T47D (cell line): ENCODE measurements around the gene CNNM2.
"Not testable (repeated sequence)": the region's sequence is repeated elsewhere in the genome, so short reads cannot be mapped to it uniquely, and the experiment has no call there.

Experiments
- DNase-seq, 2 experiments: peaks; one replicate each; pipeline versions ENCODE4 v3.0.0 to v3.0.0-alpha.2; 2011 to 2012; ENCODE audit warnings: low read depth in 1 of 2, low spot score in 1 of 2
- JUND ChIP-seq: IDR thresholded peaks from 2 replicates; pipeline ENCODE4 v1.6.1; 2012; ENCODE audit warnings: low read depth
- in situ Hi-C: cut with HindIII; loops from 2 replicates; pipeline ENCODE4 v1.10.0; 2016; ENCODE audit warnings: low sequenced_read_pairs, low pct_unique_long_range_greater_than_20kb

CNNM2 gene

DNA sequence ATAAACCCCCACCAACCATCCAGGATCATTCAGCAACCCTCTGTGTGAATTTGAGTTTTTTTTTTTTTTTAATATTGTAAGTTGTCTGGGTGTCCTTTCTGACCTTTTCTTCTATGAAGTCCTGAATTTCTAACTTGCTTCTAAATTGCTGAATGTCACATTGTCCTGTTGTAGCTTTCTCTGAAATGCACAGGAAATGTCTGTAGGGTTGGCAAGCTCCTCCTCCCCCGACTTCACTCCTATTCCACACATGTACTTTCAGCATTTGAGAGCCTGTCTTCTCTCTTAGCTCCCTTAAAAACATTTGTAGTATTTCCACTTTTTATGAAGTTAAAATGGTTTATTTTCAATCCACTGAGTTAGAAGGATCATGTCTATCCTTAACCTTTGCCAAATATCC, 3.3 kb upstream of the CNNM2 start:
- in situ Hi-C loops, result no loop called here
- DNase-seq, result no peak
- no peak for TF ChIP-seq JUND

DNA sequence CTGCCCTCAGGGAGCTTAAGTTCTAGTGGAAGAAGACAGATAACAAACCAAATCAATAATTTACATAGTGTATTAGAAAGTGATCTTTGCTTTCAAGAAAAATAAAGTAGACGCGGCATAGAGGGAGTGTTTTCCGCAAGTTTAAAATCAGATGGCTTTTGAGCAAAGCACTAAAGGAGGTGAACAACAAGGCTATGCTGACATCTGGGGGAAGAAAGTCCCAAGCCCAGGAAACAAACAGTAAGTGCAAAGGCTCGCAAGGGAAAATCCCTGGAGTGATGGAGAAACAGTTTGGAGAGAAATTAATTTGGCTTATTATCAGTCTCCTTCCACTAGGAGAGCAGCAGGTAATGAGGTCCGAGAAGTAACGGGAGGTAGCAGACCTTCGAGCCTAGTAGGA, 1.9 kb upstream of the CNNM2 start:
- in situ Hi-C loops, result no loop called here
- no peak for TF ChIP-seq JUND
- DNase-seq, result peak in 1 of 2 experiments; percentile 37

DNA sequence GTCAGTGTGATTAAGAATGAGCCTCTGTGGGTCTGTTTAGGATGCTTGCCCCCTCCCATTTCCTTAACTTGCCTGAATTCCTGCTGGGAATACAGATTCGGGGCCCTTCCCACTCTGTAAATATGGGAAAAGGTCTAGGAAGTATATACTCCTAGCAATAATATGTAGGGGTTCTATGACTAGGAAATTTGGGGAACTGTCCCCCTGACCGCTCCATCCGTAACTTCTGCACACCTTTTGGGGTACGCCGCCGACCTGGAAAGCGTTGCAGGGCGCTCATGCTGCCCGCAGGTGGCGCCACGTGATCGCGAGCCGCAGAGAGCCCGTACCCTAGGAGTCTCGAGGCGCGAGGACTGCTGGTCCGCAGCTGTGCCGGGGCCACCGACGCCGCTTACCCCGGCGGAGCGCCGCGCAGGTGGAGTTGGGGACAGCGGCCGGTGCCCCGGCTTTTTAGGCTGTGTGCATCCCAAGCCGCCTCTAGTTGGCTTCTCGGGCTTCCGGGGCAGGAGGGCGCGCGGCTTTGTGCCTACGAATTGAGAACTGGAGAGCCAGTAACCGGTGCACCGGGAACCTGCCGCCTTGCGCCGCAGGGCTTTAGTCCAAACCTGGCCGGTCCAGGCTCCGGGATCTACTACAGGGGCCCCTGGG, 656 bp upstream of the CNNM2 start:
- DNase-seq, result peak; percentile 64 to 90
- in situ Hi-C loops, result no loop called here
- no peak for TF ChIP-seq JUND

DNA sequence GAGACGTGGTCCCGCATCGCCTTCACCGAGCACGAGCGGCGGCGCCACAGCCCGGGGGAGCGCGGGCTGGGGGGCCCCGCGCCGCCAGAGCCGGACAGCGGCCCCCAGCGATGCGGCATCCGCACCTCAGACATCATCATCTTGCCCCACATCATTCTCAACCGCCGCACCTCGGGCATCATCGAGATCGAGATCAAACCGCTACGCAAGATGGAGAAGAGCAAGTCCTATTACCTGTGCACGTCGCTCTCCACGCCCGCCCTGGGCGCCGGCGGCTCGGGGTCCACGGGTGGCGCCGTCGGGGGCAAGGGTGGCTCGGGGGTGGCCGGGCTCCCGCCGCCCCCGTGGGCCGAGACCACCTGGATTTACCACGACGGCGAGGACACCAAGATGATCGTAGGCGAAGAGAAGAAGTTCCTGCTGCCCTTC, 737 bp downstream of the CNNM2 start:
- DNase-seq, result peak in 1 of 2 experiments; percentile 29
- TF ChIP-seq JUND, result no peak
- in situ Hi-C loops, result no loop called here

DNA sequence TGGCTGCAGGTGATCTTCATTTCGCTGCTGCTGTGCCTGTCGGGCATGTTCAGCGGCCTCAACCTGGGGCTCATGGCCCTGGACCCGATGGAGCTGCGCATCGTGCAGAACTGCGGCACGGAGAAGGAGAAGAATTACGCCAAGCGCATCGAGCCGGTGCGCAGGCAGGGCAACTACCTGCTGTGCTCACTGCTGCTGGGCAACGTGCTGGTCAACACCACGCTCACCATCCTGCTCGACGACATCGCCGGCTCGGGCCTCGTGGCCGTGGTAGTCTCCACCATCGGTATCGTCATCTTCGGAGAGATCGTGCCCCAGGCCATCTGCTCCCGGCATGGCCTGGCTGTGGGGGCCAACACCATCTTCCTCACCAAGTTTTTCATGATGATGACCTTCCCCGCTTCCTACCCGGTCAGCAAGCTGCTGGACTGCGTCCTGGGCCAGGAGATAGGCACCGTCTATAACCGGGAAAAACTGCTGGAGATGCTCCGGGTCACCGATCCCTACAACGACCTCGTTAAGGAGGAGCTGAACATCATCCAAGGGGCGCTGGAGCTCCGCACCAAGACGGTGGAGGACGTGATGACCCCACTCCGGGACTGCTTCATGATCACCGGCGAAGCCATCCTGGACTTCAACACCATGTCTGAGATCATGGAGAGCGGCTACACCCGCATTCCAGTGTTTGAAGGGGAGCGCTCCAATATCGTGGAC, 1.3 kb downstream of the CNNM2 start:
- peak in 1 of 2 experiments; percentile 18 for DNase-seq
- in situ Hi-C loops, result no loop called here
- TF ChIP-seq JUND, result no peak

DNA sequence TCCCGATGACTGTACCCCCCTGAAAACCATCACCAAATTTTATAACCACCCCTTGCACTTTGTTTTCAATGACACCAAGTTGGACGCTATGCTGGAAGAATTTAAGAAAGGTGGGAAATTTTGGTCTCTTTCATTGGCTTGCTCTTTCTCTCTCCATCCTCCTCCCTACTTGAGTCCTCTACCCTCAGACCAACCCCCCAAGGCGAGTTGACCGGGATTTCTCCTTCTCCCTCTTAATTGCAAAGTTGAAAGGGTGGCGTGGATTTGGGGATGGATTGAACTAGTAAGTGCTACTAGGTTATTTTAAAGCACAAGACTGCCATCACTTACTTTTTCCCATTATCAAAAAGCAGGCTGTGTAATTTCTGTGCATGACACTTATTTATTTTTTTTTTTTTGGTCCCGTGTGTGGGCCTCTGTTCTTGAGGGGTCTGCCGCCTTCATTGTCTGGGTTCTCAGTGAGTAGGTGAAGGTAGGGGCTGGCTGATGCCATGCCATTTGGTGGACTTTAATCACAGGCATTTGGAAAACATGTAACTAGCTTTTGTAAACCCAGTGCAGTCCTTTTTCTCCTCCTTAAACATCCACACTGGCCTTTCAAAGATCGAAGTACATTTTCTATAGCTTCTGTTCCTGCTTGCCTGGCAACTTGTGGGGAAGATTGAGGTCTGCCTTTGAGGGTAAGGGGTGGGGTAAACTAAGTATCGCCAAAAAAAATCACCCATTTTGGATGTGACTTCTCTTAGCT, 2.1 kb downstream of the CNNM2 start:
- DNase-seq, result no peak
- in situ Hi-C loops, result no loop called here
- TF ChIP-seq JUND, result no peak

DNA sequence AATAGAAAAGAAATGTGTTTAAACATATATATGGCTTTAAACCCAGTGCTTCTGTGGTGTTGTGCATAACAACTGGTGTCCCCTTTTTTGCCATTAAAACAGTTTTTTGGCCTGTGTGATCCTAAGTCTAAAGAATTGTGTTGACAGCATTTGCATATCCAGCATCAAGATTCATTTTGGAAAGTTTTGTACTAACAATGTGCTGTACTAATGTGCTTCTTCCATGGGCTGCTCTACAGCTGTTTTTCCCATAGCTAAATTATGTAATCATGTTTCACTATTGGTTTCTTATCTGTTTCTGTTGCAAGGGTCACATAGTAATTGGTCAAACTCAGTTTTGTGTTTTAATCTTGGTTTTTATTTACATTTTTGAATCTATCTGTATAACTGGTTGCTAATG, 5.5 kb downstream of the CNNM2 start:
- in situ Hi-C loops, result no loop called here
- TF ChIP-seq JUND, result no peak
- no peak for DNase-seq

DNA sequence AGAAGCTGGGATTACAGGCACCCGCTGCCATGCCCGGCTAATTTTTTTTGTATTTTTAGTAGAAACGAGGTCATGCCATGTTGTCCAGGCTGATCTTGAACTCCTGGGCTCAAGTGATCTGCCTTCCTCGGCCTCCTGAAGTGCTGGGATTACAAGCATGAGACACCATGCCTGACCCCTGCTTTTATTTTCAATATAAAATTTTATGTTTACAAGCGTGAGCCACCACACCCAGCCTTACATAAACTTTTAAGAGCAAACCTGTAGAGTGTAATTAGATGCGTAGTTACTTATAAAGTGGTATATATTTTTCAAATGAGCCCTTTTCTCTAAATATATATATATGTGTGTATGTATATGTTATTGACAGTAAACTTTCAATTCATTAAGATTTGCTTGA, 8.7 kb downstream of the CNNM2 start:
- DNase-seq, result no peak
- in situ Hi-C loops, result no loop called here
- no peak for TF ChIP-seq JUND

DNA sequence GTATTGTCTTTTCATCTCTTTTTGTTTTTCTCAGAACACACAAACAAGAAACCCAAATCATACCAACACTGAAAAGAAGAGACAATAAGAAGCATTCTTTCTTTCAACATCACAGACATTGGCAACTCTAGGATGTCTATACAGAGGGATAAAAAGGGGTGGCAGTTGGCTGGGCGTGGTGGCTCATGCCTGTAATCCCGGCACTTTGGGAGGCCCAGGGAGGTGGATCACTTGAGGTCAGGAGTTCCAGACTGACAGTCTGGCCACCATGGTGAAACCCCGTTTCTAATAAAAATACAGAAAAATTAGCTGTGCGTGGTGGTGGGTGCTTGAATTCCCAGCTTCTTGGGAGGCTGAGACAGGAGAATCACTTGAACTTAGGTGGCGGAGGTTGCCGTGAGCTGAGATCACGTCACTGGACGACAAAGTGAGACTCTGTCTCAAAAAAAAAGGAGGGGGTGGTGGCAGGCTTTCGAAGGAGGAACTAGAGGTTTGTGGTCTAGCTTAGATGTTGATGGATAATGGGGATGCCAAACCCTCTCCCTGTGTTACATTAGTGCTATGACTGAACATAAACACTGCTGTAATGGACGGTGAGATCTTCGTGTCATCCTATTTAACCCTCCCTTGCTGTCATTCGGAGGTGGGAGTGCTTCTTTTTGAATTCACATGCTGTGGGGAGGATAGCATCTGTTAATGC, 9.4 kb downstream of the CNNM2 start:
- no peak for TF ChIP-seq JUND
- DNase-seq, result no peak
- in situ Hi-C loops, result no loop called here

DNA sequence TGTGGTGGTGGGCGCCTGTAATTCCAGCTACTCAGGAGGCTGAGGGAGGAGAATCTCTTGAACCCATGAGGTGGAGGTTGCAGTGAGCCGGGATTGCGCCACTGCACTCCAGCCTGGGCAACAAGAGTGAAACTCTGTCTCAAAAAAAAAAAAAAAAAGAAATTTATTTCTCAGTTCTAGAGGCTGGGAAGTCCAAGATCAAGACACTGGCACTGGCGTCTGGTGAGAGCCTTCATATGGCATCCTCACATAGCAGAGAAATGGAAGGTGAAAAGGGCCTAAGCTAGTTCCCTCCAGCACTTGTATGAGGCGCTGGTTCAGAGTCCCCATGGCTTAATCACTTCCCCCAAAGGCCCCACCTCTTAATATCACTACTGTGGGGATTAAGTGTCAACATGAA, 10.3 kb downstream of the CNNM2 start:
- in situ Hi-C loops, DNase-seq: not testable (repeated sequence)

DNA sequence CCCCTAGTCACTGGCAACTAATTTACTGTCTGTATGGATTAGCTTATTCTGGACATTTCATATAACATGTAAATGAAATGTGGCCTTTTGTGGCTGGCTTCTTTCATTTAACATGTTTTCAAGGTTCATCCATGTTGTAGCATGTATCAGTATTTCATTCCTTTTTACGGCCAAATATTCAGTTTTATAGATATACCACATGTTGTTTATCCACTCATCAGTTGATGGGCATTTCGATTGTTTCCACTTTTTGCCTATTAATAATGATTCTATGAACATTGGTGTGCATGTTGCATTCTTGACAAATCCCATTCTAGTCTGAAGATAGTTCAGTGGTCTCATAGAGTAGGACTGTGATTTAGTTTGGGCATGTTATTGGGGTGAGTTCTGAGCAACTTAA, 12.6 kb downstream of the CNNM2 start:
- in situ Hi-C loops, result no loop called here
- DNase-seq, result no peak
- TF ChIP-seq JUND, result no peak

DNA sequence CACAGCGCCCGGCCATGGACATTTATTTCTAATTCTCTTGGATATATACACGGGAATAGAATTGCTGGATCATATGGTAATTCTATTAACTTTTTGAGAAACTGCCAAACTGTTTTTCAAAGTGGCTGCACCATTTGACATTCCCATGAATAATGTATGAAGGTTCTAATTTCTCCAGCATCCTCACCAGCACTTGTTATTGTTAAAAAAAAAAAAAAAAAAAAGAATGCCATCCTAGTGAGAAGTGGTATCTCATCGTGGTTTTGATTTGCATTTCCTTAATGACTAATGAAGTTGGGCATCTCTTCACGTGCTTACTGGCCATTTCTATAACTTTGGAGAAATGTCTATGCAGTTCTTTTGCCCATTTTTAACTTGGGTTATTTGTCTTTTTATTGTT, 13.5 kb downstream of the CNNM2 start:
- in situ Hi-C loops, result no loop called here
- no peak for TF ChIP-seq JUND

DNA sequence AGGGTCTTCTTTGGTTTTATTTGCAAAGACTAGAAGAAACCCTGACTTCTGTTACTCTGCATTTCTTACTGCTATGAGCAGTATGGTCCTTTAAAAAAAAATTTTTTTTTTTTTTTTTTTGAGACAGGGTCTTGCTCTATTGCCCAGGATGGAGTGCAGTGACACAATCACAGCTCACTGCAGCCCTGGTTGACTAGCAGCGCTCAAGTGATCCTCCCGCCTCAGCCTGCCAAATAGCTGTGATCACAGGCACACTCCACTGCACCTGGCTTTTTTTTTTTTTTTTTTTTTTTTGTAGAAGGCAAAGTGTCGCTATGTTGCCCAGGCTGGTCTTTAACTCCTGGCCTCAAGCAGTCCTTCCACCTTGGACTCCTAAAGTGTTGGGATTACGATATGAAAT, 17.4 kb downstream of the CNNM2 start:
- DNase-seq, result no peak
- in situ Hi-C loops, result no loop called here
- no peak for TF ChIP-seq JUND

More for the DNA sequence above, 13.5 kb downstream of the CNNM2 start:
- no peak for DNase-seq
